ENCODE measurements around the gene DDX41.

GRCh38 chr5:177545487-177546257, 28.9 kb upstream of the DDX41 start:
- TF ChIP-seq CTCF (conservative IDR thresholded peaks at IDR 0.05; ENCODE audit: low read length) (no peak), EZH2phosphoT487 (IDR thresholded peaks at IDR 0.05; ENCODE audit: borderline replicate concordance) (no peak)
